ENCODE measurements around the gene ACKR1. TPM values are rescaled to one million over a fixed set of nuclear protein-coding genes. Genes with fewer than 3 reads are reported as not detected.

Gene ACKR1
- total and polyA plus RNA-seq, 4 donors, result 0.08 to 17.2 (median 0.48) TPM; not detected in 1

- WGBS, result 28% methylated on average over 3 of the region's 3 CpGs
- H3K27me3 ChIP-seq (ENCODE audit: control insufficient read depth in 4 of 4, insufficient read depth in 4 of 4, low read length in 3 of 4), result peaks cover 0 to 11% (median 4%) of the 10 kb centered on the region in 4 donors
- H3K4me3 ChIP-seq (ENCODE audit: low read depth in 1 of 3, low read length in 3 of 3), result no peak overlapping the region
- DNase-seq (ENCODE audit: low spot score), result no peak
- H3K9me3 ChIP-seq (ENCODE audit: control insufficient read depth in 4 of 4, low read length in 3 of 4), result no peaks in the 10 kb centered on the region
- no peak for TF ChIP-seq FOXA1 (IDR thresholded peaks at IDR 0.05)
- TF ChIP-seq RXRA (IDR thresholded peaks at IDR 0.05), result no peak
- TF ChIP-seq CTCF (IDR thresholded peaks at IDR 0.05; ENCODE audit: low read depth, low read length, missing input control), result no peak
- no peak for TF ChIP-seq JUND (IDR thresholded peaks at IDR 0.05)
- no peak for TF ChIP-seq FOXA2 (IDR thresholded peaks at IDR 0.05)
- TF ChIP-seq MAX (IDR thresholded peaks at IDR 0.05), result no peak
- TF ChIP-seq ZBTB33 (IDR thresholded peaks at IDR 0.05), result no peak
- TF ChIP-seq NR2F2 (IDR thresholded peaks at IDR 0.05), result no peak
- no peak for TF ChIP-seq REST (IDR thresholded peaks at IDR 0.05)
- no peak for TF ChIP-seq RAD21 (IDR thresholded peaks at IDR 0.05)
- no peak for TF ChIP-seq TAF1 (conservative IDR thresholded peaks at IDR 0.05)
- TF ChIP-seq EGR1 (IDR thresholded peaks at IDR 0.05; ENCODE audit: low read depth in 2 of 2), result no peak
- no peaks in the 10 kb centered on the region for H3K4me1 ChIP-seq (ENCODE audit: control insufficient read depth in 4 of 4, insufficient read depth in 4 of 4, low read length in 3 of 4)
- no peak overlapping the region for H3K27ac ChIP-seq (ENCODE audit: low read depth in 1 of 2, low read length in 2 of 2)
- no peaks in the 10 kb centered on the region for H3K36me3 ChIP-seq (ENCODE audit: control insufficient read depth in 4 of 4, insufficient read depth in 3 of 4, low read depth in 1 of 4, low read length in 3 of 4)
- H3K9ac ChIP-seq (ENCODE audit: low read depth in 1 of 2, low read length in 2 of 2), result no peak overlapping the region
These were observed 17.6 kb upstream of the ACKR1 start for GRCh38 chr1:159187033-159187432.

GRCh38 chr1:159187647-159188374 lies 16.9 kb upstream of the ACKR1 start:
- Histone ChIP-seq H3K27ac (ENCODE audit: low read depth in 1 of 2, low read length in 2 of 2) (no peak overlapping the region), H3K4me3 (ENCODE audit: low read depth in 1 of 3, low read length in 3 of 3) (no peak overlapping the region), H3K27me3 (ENCODE audit: control insufficient read depth in 4 of 4, insufficient read depth in 4 of 4, low read length in 3 of 4) (peaks cover 0 to 11% (median 4%) of the 10 kb centered on the region in 4 donors), H3K4me1 (ENCODE audit: control insufficient read depth in 4 of 4, insufficient read depth in 4 of 4, low read length in 3 of 4) (no peaks in the 10 kb centered on the region), H3K9ac (ENCODE audit: low read depth in 1 of 2, low read length in 2 of 2) (no peak overlapping the region), H3K9me3 (ENCODE audit: control insufficient read depth in 4 of 4, low read length in 3 of 4) (no peaks in the 10 kb centered on the region), H3K36me3 (ENCODE audit: control insufficient read depth in 4 of 4, insufficient read depth in 3 of 4, low read depth in 1 of 4, low read length in 3 of 4) (no peaks in the 10 kb centered on the region)
- no peak for DNase-seq (ENCODE audit: low spot score)
- WGBS, result 20% methylated on average over 14 of the region's 14 CpGs
- TF ChIP-seq GABPA (IDR thresholded peaks at IDR 0.05 in 1 of 2, conservative IDR thresholded peaks at IDR 0.05 in 1 of 2), result no peak
- TF ChIP-seq RAD21 (IDR thresholded peaks at IDR 0.05), result no peak
- no peak for TF ChIP-seq NR2F2 (IDR thresholded peaks at IDR 0.05)
- no peak for TF ChIP-seq FOXA2 (IDR thresholded peaks at IDR 0.05)
- TF ChIP-seq HNF4A (conservative IDR thresholded peaks at IDR 0.05), result no peak
- no peak for TF ChIP-seq MAX (IDR thresholded peaks at IDR 0.05)
- TF ChIP-seq REST (IDR thresholded peaks at IDR 0.05), result no peak
- no peak for TF ChIP-seq YY1 (IDR thresholded peaks at IDR 0.05)
- no peak for TF ChIP-seq EGR1 (IDR thresholded peaks at IDR 0.05; ENCODE audit: low read depth in 2 of 2)
- no peak for TF ChIP-seq TAF1 (conservative IDR thresholded peaks at IDR 0.05)
- no peak for TF ChIP-seq ZBTB33 (IDR thresholded peaks at IDR 0.05)
